ENCODE measurements around the gene MRGPRX2.

The MRGPRX2 gene

DNA sequence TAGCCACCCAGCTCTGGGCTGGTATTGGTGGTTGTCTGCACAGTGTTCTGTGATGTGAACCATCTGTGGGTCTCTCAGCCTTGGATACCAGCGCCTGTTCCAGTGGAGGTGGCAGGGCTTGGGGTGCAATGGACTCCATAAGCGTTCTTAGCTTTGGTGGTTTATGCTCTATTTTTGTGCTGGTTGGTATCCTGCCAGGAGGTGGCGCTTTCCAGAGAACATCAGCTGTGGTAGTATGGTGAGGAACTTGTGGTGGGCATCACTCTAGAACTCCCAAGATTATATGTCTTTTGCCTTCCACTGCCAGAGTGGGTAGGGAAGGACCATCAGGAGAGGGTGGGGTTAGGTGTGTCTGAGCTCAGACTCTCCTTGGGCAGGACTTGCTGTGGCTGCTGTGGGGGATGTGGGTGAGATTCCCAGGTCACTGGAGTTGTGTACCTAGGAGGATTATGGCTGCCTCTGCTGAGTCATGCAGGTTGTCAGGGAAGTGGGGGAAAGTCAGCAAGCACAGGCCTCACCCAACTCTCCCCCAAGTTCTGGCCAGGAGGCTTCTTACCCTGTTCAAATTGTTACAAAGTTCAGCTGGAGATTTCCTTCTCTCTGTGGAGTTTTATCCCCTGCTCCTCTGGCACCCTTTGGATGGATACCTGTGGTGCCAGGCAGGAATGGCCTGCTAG is 47.2 kb downstream of the MRGPRX2 start:
- DNase-seq (ENCODE audit: extremely low read depth, low read depth) = no peak

DNA sequence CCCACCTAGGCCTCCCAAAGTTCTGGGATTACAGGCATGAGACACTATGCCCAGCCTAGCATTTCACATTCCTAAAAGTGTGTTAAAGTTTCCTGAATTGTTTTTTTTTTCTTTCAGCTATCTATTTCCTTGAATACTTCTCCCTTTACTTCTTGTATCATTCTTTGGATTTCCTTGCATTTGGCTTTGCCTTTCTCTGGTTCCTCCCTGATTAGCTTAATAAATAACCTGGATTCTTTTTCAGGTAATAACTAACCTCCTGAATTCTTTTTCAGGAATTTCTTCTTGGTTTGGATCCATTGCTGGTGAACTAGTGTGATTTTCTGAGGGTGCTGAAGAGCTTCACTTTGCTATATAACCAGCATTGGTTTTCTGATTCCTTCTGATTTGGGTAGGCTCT is 47.9 kb downstream of the MRGPRX2 start:
- TF ChIP-seq, protein P1, sequence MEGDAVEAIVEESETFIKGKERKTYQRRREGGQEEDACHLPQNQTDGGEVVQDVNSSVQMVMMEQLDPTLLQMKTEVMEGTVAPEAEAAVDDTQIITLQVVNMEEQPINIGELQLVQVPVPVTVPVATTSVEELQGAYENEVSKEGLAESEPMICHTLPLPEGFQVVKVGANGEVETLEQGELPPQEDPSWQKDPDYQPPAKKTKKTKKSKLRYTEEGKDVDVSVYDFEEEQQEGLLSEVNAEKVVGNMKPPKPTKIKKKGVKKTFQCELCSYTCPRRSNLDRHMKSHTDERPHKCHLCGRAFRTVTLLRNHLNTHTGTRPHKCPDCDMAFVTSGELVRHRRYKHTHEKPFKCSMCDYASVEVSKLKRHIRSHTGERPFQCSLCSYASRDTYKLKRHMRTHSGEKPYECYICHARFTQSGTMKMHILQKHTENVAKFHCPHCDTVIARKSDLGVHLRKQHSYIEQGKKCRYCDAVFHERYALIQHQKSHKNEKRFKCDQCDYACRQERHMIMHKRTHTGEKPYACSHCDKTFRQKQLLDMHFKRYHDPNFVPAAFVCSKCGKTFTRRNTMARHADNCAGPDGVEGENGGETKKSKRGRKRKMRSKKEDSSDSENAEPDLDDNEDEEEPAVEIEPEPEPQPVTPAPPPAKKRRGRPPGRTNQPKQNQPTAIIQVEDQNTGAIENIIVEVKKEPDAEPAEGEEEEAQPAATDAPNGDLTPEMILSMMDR (IDR thresholded peaks at IDR 0.05; ENCODE audit: low read depth, low read length) = no peak
- DNase-seq (ENCODE audit: extremely low read depth, low read depth) = no peak

More for the DNA sequence above, 47.2 kb downstream of the MRGPRX2 start:
- TF ChIP-seq, protein P1 (IDR thresholded peaks at IDR 0.05; ENCODE audit: low read depth, low read length) = no peak
